ENCODE measurements around the gene ADAM17.

The ADAM17 gene

DNA sequence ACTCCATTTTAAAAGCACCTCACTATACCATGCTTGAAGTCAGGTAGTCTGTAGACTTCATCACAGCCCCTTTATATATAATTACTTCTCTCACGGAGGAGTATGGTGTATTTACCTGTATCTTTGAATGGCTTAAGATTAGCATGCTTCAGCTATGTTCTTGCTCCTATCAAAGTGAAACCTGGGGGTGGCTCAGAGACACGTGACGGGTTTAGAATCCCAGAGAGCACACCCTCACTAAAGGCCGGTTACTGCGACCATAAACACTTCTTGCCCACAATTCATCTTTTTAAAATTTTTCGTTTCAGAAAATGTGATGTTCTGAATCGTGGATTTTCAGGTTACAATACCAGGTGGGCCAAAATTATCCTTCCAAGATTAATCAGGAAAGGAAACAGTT is 77.7 kb downstream of the ADAM17 start:
- DNase-seq: no peak
- Histone ChIP-seq H3K9me2 (replicated peaks; ENCODE audit: insufficient read depth, low read length) (no peaks in the 10 kb centered on the region), H3K36me3 (replicated peaks; ENCODE audit: insufficient read depth, low read length) (no peaks in the 10 kb centered on the region), H3K9ac (ENCODE audit: low read length) (no peak overlapping the region), H3K4me1 (ENCODE audit: low read length) (no peaks in the 10 kb centered on the region), H3K27ac (ENCODE audit: low read length) (no peak overlapping the region), H3F3A (ENCODE audit: insufficient read depth, low read length) (0 out of 2 replicates have a peak, but pooled peaks cover 4% of the 10 kb centered on the region), H2AFZ (ENCODE audit: low read length) (no peak overlapping the region), H4K20me1 (ENCODE audit: insufficient read depth, low read length) (no peaks in the 10 kb centered on the region), H3K4me3 (ENCODE audit: low read length) (no peak overlapping the region), H3K27me3 (replicated peaks; ENCODE audit: insufficient read depth, low read length) (no peaks in the 10 kb centered on the region), H3K4me2 (ENCODE audit: low read depth, low read length) (no peak overlapping the region), H3K9me3 (replicated peaks; ENCODE audit: insufficient read depth, low read length) (no peaks in the 10 kb centered on the region), H3K79me2 (ENCODE audit: low read length) (no peaks in the 10 kb centered on the region)
- TF ChIP-seq EZH2phosphoT487 (IDR thresholded peaks at IDR 0.05; ENCODE audit: low read length): no peak
- TF ChIP-seq EZH2 (optimal IDR thresholded peaks at IDR 0.05; ENCODE audit: low read depth, low read length): no peak
- TF ChIP-seq, protein P1, sequence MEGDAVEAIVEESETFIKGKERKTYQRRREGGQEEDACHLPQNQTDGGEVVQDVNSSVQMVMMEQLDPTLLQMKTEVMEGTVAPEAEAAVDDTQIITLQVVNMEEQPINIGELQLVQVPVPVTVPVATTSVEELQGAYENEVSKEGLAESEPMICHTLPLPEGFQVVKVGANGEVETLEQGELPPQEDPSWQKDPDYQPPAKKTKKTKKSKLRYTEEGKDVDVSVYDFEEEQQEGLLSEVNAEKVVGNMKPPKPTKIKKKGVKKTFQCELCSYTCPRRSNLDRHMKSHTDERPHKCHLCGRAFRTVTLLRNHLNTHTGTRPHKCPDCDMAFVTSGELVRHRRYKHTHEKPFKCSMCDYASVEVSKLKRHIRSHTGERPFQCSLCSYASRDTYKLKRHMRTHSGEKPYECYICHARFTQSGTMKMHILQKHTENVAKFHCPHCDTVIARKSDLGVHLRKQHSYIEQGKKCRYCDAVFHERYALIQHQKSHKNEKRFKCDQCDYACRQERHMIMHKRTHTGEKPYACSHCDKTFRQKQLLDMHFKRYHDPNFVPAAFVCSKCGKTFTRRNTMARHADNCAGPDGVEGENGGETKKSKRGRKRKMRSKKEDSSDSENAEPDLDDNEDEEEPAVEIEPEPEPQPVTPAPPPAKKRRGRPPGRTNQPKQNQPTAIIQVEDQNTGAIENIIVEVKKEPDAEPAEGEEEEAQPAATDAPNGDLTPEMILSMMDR (IDR thresholded peaks at IDR 0.05; ENCODE audit: low read length): no peak

DNA sequence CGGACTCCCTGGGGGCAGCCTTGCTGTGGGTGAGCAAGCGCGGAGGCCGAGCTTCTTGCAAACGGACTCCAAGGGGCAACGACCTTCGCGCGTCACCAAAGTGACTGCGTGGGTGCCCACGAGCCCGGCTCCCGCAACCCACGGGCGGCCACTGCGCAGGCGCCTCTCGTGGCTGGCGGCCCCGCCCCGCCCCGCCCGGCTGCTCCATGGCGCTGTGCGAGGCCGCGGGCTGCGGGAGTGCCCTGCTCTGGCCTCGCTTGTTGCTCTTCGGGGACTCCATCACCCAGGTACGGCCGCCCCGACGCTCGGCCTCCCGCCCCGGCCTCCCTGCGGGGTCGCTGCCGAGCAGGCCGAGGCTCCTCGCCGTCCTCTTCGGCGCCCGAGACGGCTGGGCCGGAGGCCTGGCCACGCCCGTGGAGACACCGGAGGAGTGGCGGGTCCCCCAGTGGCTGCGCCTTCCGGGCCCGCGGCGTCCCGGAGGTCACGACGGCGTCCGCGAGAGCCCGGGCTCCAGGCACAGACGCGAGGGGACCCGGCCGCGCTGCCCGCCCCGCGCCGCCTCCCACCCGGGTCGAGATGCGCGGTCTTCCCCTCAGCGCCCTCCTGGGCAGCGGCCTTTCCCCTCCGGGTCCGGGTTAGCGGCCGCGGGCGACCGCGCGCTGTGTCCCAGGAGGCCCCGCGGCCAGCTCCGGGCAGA is 81.1 kb downstream of the ADAM17 start, which contains the start of gene IAH1:
IAH1 (plus strand) TSS at position 191 of the 697 bp plus-strand sequence; CDS start at position 207, 16 bp downstream.
- Histone ChIP-seq H3K9ac (ENCODE audit: low read length) (peak within 1 kb of the TSS; percentile 72), H3K9me3 (replicated peaks; ENCODE audit: insufficient read depth, low read length) (no peaks in the 10 kb centered on the region), H2AFZ (ENCODE audit: low read length) (peak within 1 kb of the TSS; percentile 77), H3K4me2 (ENCODE audit: low read depth, low read length) (peak within 1 kb of the TSS; percentile 87), H3K27ac (ENCODE audit: low read length) (no peak within 1 kb of the TSS; the same call in 1 of the 2 replicates), H3K36me3 (replicated peaks; ENCODE audit: insufficient read depth, low read length) (no peaks in the 10 kb centered on the region), H3K4me1 (ENCODE audit: low read length) (no peaks in the 10 kb centered on the region), H4K20me1 (ENCODE audit: insufficient read depth, low read length) (no peaks in the 10 kb centered on the region), H3K27me3 (replicated peaks; ENCODE audit: insufficient read depth, low read length) (no peaks in the 10 kb centered on the region), H3K79me2 (ENCODE audit: low read length) (no peaks in the 10 kb centered on the region), H3K9me2 (replicated peaks; ENCODE audit: insufficient read depth, low read length) (no peaks in the 10 kb centered on the region), H3K4me3 (ENCODE audit: low read length) (peak within 1 kb of the TSS; percentile 68), H3F3A (ENCODE audit: insufficient read depth, low read length) (0 out of 2 replicates have a peak, but pooled peaks cover 10% of the 10 kb centered on the region)
- peak; percentile 62 for DNase-seq
- no peak for TF ChIP-seq EZH2 (optimal IDR thresholded peaks at IDR 0.05; ENCODE audit: low read depth, low read length)
- TF ChIP-seq, protein P1 (IDR thresholded peaks at IDR 0.05; ENCODE audit: low read length): no peak
- TF ChIP-seq EZH2phosphoT487 (IDR thresholded peaks at IDR 0.05; ENCODE audit: low read length): no peak

DNA sequence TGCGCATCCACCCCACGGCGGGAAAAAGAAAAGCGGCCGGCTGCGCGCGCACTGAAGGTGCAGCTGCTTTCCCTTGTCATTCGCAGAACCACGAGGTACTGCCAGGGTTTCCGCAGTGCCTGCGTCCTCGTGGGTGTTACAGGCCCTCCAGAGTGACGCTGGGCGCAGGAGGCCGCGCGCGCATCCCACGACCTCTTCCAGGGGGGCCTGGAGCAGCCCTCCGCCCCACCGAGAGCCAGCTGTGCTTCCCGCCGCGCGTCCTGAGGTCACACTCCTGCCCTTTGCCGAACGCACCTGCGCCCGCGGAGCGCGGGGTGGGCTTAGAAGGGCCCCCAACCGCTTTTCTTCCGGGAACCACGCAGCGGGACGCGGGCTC is 81.7 kb downstream of the ADAM17 start:
- H3K27me3 ChIP-seq (replicated peaks; ENCODE audit: insufficient read depth, low read length): no peaks in the 10 kb centered on the region
- H3K9me2 ChIP-seq (replicated peaks; ENCODE audit: insufficient read depth, low read length): no peaks in the 10 kb centered on the region
- DNase-seq: no peak
- H3K36me3 ChIP-seq (replicated peaks; ENCODE audit: insufficient read depth, low read length): no peaks in the 10 kb centered on the region
- H3K4me1 ChIP-seq (ENCODE audit: low read length): no peaks in the 10 kb centered on the region
- peak overlapping the region; percentile 87 for H3K4me2 ChIP-seq (ENCODE audit: low read depth, low read length)
- H2AFZ ChIP-seq (ENCODE audit: low read length): peak overlapping the region; percentile 77
- H4K20me1 ChIP-seq (ENCODE audit: insufficient read depth, low read length): no peaks in the 10 kb centered on the region
- H3K79me2 ChIP-seq (ENCODE audit: low read length): no peaks in the 10 kb centered on the region
- H3F3A ChIP-seq (ENCODE audit: insufficient read depth, low read length): 0 out of 2 replicates have a peak, but pooled peaks cover 10% of the 10 kb centered on the region
- no peak for TF ChIP-seq EZH2 (optimal IDR thresholded peaks at IDR 0.05; ENCODE audit: low read depth, low read length)
- H3K9ac ChIP-seq (ENCODE audit: low read length): peak overlapping the region; percentile 72; the same call in 1 of the 2 replicates
- H3K4me3 ChIP-seq (ENCODE audit: low read length): peak overlapping the region; percentile 68
- no peak overlapping the region for H3K27ac ChIP-seq (ENCODE audit: low read length)
- H3K9me3 ChIP-seq (replicated peaks; ENCODE audit: insufficient read depth, low read length): no peaks in the 10 kb centered on the region

All from MM.1S (cell line).